HG02885 (cell line): ENCODE results near the gene PXN.
"Not testable (repeated sequence)": the region's sequence is repeated elsewhere in the genome, so short reads cannot be mapped to it uniquely, and the experiment has no call there.

Experiments used
- ATAC-seq: cut with Tn5 transposase; IDR thresholded peaks from one replicate; pipeline ENCODE4 v1.9.1; 2021; ENCODE audit warnings: mild to moderate bottlenecking; ENCODE audit not compliant: unreplicated experiment, poor library complexity

Gene PXN

DNA sequence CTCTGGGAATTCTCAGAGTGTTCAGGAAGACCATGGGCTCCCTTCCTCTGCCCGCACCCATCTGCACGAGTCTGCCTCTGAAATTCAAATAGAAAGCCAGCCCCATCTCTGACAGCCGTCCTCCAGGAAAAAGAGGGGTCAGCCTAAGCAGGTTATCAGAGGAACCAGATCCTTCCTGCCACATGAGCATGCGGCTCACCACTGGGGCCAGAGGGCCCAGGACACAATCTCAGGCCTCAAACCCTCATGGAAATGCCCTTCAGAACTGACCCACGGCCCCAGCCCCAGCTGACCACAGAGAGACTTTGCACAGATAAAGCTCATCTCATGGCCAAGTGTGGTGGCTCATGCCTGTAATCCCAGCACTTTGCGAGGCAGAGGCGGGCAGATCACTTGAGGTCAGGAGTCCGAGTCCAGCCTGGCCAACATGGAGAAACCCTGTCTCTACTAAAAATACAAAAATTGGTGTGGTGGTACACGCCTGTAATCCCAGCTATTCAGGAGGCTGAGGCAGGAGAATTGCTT, 23.2 kb downstream of the PXN start:
- no peak for ATAC-seq

DNA sequence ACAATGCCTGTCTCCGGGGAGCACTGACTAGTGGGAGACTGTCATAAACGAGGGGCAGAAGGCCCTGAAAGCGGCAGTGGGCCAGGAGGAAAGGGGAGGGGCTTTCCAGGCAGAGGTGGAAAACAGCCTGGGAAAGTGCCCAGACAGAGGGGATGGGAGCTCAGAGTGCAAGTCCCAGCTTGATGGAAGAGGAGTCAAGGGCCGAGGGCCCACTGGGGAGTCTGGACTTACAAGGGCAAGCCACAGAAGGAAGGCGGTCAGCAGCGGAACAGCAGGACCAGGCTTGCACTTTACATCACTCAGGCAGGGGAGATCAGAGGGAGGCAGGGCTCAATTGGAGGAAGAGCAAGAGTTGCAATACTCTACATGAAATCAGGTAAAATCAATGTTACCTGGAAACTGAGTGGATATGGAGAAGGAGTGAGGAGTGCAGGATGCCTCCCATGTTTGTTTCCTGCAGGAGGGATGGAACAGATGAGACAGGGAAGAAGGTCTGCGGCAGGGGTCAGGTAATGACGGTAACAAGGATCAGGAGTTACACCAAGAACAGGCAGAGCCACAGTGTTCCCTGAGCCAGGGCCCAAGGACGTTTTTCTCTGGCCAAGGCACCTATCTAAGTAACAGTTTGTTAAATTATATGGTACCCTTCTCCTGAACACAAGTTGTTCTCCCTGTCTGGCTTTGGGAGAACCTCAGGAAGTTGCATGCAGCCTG, 23.8 kb downstream of the PXN start:
- ATAC-seq, result no peak

DNA sequence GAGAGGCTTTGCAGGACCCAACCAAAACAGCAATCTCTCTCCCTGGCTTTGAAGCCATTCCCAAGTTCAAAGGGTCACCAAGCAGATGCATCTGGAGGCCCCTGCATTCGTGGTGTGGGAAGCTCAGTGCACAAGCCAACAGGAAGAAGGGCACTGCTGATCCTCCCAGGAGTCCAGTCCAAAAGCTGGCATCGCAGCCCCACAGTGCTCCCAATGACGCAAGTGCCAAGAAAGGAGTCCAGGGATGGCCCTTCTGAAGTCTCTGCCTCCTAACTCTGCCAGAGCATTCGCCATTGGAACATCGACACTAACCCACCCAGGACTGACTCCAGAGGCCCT, 25.1 kb downstream of the PXN start:
- no peak for ATAC-seq

DNA sequence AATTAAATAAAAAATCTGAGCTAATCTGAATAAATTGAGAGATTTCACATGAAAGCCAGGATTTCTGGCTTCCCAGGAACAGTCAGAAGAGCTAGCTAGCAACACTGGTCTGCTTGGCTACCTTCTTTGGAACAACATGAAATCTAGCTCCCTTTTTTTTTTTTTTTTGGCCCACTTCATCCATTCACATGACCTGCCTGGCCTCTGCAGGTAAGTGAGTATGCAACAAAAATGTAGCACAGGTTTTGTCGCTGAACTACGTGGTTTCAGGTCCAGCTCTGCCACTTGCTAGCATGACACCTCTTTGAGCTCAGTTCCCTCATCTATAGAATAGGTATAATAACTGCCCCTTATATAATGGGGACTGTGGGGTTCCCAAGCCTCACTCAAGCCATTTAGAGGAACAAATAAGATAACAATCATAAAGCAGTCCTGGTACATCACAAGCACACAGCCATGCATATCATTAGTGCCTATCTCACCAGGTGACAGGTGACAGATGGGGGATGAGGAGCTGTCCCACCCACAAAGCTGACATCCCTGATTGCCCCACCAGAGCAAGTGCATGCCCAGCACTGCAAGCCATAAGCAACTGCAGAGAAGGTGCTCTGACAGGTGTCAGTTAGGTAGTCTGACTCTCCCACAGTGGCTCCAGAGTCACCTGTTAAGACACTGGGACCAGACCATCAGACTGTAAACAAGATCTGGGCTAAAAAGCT, 25.6 kb downstream of the PXN start:
- ATAC-seq, result no peak

DNA sequence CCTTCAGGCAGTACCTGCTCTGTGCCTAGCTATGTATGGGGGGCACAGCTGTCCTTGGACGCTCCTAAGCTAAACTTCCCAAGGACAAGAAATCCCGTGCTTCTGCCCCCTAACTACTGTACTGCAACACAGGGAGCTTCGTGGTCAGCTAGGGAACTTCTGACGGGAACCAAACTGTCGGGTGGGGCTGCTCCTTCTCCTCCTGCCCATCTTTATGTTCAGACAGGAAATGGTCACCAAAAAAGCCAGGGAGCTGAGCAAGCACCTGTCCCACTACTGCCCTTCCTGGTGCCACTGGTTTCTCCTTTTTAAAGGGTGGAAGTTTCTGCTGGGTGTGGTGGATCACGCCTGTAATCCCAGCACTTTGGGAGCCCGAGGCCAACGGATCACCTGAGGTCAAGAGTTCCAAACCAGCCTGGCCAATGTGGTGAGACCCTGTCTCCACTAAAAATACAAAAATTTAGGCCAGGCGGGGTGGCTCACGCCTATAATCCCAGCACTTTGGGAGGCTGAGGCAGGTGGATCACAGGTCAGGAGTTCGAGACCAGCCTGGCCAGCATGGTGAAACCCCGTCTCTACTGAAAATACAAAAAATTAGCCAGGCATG, 26.6 kb downstream of the PXN start:
- ATAC-seq, result no peak

DNA sequence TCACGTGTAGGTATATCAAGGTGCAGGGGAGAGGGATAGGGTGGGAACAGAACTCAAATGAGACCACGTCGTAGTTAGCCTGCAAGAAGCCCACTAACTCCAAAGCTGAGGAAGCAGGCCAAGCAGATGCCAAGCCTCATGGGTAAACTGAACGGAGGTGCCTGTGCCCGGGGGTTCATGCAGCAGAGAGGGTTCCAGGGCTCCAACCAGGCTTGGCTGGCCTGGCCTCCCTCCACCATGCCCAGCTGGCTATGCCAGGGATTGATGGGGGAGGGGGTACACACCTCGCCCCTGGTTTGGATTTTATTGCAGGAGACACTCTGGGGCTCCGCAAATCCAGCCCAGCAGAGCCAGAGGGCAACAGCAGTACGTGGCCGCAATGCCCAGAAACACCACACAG, 27.3 kb downstream of the PXN start:
- ATAC-seq, result no peak

DNA sequence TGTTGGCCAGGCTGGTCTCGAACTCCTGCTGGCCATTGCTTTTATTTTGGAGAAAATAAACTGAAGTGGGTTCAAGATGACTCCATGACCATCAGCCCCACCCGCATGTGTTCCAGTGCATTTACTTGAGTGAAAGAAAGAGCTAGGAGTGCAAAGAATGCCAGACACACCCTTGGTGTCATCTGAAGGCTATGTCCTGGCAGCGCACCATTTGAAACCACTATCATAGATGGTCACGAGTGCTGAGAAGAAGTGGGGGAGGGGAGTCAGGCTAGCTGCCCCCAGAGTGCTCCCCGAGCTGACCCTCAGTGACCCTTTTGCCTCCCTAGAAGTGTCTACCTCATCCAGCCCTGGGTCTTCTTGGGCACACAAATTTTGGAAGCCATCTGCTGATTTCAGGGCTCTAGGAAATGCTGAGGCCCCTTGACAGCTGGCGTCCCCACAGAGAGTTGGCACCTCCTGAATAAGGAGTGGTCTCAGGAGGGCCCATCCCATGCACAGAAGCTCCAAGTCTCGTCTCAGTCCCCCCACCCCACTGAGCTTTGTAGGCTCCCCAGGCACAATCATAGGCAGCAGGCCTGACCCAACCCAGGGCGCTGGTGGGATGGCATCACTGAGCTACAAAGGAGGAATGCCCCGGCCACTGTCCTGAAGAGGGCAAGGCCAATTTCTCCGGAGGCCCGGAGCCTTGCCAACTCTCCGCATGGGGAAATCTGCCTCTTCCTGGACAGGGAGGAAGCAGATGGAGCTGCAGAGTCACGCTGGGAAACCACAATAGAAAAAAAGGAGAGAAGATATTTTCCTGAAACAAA, 28.0 kb downstream of the PXN start:
- ATAC-seq, result no peak

DNA sequence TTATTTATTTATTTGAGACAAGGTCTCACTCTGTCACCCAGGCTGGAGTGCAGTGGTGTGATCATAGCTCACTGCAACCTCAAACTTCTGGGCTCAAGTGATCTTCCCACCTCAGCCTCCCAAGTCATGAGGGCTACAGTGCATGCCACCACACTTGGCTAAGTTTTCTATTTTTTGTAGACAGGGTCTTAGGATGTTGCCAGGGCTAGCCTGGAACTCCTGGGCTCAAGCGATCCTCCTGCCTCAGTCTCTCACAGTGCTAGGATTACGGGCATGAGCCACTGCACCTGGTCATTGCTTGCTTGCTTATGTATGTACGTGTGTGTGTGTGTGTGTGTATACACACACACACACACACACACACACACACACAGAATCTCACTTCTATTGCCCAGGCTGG, 28.7 kb downstream of the PXN start:
- ATAC-seq, result not testable (repeated sequence)

DNA sequence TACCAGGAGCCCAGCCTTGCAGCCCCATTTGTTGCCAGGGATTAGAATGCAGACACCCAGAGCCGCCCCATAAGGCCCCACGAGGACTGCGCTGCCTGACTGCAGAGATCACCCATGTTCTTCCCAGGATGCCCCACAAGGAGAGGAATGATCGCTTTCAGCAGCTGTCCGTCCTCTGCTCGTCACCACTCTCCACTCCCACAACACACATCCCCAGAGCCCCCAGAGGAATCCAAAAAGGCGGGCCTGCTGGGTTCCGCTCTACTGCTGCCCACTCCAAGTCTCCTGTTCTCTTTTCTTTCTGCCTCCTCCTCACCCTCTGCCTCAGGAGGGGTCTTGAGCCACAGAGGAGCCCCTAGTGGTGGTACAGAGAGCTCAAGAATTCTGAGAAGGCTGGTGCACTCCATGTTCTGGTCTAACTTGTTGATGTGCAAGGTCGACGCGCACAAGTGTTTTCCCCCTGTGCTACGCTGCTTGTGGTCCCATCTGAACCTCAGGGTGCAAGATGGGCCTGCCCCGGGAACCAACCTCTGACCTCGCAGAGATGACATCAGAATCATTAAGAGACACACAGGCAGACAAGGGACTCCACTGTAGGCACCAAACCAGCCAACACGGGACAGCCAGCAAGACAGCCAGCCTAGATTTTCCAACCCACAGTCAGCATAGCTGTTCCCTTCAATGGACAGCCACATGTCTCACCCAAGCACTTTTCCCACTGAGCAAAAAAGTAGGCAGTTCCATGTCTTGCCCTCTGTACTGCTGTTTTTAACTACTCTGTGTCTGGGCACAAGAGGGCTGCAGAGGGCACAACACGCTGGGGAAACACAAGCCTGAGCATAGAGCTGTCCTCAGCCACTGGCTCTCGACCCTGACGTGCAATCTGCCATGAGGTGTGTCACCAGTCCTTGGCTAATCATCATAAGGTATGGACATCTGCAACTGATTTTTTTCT, 29.9 kb downstream of the PXN start:
- no peak for ATAC-seq

DNA sequence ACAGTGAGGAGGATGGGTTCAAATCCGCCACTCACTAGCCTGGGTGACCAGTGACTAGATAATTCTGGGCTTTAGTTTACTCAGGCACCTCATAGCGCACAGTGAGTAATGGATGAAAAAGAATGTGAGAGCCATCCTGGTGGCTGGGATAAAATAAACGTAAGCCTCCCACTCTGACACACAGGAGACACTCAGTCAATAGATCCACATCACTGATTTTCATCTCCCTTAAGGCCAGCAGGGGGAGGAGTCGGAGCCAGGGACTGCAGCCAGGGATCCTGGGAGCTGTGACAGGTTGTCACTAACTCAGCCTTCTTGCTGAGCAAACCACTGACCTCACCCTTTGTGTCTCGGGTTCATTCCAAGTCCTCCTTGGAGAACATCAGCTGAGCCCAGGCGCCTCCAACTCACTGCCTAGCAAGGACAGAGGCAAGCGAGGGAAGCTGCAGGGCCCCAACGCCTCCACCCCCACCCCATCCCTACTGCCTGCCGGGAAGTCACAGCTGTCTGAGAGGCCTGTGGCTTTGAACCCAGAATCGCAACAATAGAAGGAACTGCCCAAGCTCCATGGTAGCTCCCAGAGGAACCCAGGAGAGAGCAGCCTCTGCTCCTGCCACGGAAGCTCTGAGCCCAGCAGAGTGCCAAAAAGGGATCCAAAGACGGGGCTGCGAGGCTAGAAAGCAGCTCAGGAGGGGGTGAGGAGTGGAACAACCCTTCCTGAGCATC, 30.7 kb downstream of the PXN start:
- ATAC-seq, result no peak

DNA sequence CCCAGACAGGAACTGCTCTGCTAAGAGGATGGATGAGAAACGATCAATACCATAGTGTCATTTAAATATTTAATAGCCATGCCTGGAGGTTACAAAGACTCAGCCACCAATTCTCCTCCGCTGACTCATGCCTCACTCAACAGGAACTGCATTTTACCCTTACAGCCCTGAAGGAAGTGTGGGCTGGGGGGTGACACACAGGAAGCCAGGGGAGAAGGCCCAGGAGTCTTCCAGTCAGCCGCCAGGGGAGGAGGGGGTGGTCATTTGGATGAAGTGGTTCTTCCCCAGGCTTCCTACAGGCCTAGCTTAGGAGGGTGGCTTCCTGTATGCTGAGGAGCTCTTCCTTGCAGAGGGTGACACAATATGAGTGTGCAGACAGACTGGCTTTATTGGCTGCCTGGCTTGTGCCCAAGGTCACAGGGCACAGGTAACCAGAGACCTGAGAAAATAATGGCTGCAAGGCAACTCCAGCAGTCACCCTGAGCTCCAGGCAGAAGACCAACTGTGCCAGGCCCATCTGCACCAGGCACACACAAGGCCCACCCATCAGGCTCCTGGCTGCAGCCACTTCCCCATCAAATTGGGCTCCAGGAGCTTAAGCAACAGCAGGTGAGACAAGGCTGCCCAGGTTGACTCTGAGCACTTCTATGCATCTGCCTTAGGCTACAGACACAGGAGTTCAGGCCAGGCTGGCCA, 34.1 kb downstream of the PXN start:
- no peak for ATAC-seq

DNA sequence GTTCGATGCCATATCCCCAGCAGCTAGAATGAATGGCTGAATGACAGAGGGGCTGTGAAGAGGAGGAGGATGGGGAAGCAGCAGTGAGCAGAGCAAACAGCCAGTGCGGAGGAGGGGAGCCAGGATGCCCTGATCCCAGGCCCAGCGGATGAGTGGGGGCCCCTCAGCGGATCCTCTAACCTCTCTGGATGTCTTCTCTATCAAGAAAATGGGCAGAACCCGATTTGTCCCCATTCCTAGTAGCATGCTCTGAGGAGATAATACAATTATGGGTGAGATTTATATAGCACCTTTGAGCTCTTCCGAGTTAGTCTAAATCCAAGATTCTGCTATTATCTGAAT, 34.6 kb downstream of the PXN start:
- no peak for ATAC-seq

DNA sequence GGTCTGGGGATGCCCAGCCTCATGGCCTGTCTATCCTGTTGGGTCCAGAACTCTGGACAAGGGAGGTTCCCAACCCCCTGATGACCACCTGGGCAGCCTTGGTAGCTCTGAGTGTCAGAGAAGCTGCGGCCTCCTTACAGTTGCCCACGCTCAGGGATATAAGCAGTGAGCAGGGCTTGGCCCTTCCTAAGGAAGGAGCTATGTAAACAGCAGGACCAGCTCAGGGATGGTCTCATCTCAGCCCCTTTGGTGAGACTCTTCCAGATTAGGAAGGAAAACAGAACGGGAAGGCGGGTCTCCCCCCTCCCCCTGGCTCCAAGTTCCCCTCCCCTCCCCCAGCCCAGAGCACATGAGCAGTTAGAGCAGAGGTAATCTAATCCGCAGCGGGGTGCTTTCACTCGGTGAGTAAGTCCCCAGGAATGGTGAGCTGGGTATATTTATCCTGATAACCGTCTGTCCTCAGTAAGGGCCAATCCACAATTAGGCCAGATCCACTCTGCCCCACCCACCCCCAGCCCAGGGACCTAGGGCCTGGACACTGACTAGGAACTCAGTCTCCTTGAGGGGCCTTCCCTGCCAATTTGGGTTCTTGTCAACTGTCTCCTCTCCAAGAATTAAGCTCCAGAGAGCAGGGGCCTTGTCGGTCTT, 35.1 kb downstream of the PXN start:
- no peak for ATAC-seq

DNA sequence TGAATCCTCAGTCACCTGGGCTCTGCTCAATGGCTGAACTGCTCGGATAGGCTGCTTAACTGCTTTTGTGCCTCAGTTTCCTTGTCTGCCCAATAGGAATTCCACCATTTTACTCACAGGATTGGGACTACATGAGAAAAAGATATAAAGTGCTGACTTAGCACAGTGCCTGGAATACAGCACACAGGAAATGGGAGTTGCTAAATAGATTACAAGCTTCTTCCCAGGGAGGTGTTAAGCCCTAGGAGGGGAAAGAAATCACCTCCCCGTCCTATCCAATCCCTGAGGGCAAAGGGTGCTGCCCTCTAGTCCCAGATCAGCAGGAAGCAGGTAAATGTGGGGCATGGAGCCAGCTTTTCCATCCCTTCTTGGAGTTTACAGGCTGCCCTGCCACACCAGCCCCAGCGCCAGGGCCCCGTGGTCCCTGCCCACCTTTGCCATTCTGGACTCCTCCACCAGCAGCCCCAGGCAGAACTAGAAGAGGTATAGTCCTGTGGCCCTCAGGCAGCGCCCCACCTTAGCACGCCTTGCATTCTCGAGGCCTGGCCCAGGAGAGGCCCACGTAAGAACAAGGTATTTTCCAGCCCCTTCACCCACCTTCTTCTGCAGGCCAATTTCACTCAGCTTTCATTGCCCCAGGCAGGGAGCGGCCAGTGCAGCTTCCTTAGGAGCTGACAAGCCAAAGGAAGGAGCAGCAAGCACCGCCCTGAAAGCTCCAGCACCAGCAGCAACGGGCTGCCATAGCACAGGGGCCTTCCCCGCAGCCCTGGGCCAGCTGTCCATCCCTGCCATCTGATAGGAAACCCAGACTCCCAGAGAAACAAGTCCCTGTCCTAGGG, 35.8 kb downstream of the PXN start:
- ATAC-seq, result no peak

DNA sequence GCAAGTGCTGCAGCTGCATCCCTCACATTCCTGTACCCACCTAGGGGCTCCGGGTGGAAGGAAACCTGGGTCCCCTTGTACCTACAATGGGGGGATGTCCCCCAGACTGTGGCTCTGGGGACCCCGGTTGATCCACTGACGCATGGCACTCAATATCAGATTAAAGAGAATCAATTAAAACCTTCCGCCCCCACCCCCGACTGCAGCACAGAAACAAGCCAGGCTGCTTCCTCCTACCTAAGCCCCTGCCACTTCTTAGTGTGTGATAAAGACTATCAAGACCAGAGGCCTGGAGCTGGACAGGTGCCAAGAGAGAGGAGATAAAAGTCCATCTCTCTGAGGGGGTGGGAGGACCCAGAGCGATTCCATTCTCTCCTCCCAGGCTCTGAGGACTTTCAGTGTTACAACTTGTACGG, 36.5 kb downstream of the PXN start:
- ATAC-seq, result no peak

DNA sequence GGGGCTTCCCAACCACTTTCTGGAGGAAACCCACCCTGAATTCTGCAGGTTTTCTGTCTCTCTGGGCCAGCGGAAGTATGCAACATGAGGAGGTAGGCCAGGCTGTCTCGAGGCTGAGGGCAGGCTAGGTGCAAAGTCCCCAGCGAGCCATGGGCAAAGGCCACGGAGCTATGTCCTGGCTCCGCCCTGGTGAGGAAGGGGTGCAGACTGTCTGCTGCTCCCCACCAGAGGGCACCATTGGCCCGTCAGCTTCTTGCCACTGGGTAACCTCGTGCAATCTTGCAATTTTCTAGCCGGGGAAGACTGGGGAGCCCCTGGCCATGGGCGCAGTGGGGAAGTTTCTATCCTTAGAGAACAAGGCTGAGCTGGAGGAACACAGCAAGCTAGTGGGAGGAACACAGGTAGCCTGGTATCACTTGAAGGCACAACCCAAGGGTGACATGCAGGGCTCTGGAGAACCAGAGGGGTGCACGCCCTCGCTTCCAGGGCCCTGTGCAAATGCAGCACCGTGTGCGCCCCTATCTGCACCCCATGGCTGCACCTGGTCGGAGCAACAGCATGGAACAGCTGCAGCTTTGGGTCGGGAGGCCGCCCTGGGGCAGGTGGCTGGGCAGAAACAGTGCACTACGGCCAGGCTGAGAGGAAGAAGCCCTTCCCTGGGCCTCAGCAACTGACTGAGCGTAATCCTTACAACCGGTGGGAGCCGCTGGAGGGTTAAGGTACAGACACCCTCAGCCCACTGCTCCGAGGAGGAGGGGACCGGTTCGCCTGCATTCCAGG, 37.0 kb downstream of the PXN start:
- ATAC-seq, result peak; percentile 77

DNA sequence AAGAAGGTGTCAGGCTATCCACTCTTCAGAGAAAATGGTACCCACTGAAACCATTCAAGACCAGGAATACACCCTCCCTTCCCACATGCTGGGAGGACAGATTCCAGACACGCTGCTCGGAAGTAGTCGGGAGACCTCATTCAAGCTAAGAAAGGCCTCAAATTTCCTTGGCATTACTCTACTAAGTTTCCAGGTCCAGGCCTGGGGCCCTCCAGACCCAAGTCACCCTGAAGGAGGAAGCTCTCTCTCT, 37.6 kb downstream of the PXN start:
- ATAC-seq, result no peak
